Activated CD8-positive, alpha-beta memory T cell treated with anti-CD3 and anti-CD28 coated beads for 1 hour (primary cell): ENCODE measurements around the gene HTR5A.
"Not testable (repeated sequence)": the region's sequence is repeated elsewhere in the genome, so short reads cannot be mapped to it uniquely, and the experiment has no call there.

ENCODE experiments used
- DNase-seq, 2 donors: peaks; one replicate each; pipeline ENCODE4 v3.0.0-alpha.2; 2020; ENCODE audit warnings: low read depth in 1 of 2; ENCODE audit errors: extremely low read depth in 1 of 2

HTR5A gene

GRCh38 chr7:155069992-155070751 lies at the start of gene HTR5A:
HTR5A (plus strand) TSS chr7:155070324; CDS start chr7:155070900, 576 bp downstream.
- peak; percentile 32 to 52 for DNase-seq

GRCh38 chr7:155020996-155021395 lies 49.1 kb upstream of the HTR5A start:
- no peak for DNase-seq

- no peak for DNase-seq
These were observed 48.4 kb upstream of the HTR5A start for GRCh38 chr7:155021699-155022145.

DNA sequence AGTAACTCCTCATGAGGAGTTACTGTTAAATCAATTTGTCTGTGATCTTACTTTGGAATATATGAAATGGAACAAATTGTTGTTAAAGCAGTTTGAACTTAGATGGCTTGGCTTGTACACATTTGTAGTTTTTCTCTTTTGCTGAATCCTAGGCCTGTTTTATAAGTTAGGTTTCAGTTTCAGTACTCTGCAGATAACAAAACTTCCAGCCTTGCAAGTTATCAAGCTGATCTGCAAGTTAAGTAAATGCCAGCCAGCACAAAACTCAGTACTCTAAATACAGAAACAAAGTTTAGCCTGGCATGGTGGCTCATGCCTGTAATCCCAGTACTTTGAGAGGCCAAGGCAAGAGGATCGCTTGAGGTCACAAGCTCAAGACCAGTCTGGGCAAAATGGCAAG lies 42.2 kb upstream of the HTR5A start:
- DNase-seq = no peak

GRCh38 chr7:155032978-155033377 lies 37.1 kb upstream of the HTR5A start:
- DNase-seq = no peak

DNA sequence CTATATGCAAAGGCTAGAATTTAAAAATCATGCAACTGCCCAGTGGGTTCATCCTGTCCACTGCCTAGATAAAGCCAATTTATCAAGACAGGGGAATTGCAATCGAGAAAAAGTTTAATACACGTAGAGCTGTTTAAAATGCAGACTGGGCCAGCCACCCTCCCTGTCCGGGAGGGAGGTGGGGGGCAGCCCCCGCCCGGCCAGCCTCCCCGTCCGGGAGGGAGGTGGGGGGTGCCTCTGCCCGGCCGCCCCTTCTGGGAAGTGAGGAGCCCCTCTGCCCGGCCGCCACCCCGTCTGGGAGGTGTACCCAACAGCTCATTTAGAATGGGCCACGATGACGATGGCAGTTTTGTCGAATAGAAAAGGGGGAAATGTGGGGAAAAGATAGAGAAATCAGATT lies 35.6 kb upstream of the HTR5A start:
- not testable (repeated sequence) for DNase-seq

GRCh38 chr7:155038335-155038734 lies 31.8 kb upstream of the HTR5A start:
- DNase-seq = no peak

DNA sequence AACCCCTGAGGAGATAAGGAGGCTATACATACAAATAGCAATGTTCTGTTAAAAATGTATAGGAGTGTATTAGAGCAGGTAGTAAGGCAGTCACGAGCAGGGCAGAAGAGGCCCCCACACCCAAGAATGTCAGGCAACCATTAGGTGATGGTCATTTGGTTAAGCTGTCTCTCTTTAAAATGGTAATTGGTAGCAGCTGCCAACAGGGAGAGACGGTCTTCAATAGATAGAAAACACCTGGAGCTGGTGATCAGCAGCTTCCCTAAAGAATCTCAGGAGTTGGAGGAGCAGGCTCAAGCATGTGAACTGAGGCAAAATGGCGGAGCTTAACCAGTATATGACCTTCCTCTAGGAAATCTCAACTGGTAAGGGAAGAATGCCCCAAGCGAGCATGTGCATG lies 26.4 kb upstream of the HTR5A start:
- DNase-seq = no peak

DNA sequence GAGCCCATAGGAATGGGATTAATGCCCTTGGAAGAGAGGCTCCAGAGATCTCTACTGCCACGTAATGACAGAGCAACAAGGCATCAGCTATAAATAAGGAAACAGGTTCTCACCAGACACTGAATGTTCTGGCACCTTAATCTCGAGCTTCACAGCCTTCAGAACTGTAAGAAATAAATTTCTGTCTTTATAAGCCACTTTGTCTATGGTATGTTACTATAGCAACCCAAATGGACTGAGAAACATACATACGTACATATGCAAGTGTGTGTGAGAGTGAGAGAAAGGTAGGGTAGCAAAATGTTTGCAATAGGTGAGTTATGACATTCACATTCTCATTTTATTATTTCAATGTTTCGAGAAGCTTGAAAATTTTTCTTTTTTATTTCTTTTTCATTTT lies 22.1 kb upstream of the HTR5A start:
- DNase-seq = no peak

DNA sequence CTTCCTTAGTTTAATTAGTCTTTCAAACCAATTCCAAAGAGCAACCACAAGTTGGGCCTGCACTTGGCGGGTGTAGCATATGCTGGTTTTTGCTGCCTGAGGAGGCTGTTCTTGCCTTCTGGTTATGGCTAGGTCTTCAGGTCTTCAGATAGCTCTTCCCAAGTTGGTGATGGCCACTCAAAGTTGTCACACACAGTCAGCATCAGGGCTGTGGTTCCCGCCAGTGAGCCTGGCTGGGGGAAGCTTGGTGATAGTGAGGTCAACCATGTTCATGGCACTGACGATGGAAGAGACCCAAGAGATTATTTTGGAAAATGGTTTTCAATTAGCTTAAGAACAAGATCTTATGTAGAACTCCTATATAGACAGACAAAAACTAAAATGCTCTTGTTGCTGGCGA lies 18.8 kb upstream of the HTR5A start:
- DNase-seq = no peak

- no peak for DNase-seq
These were observed 17.1 kb upstream of the HTR5A start for GRCh38 chr7:155053002-155053401.

GRCh38 chr7:155054761-155055160 lies 15.4 kb upstream of the HTR5A start:
- no peak for DNase-seq

- no peak for DNase-seq
These were observed 13.0 kb upstream of the HTR5A start for GRCh38 chr7:155057076-155057475.

GRCh38 chr7:155058896-155059295 lies 11.2 kb upstream of the HTR5A start:
- DNase-seq = no peak

DNA sequence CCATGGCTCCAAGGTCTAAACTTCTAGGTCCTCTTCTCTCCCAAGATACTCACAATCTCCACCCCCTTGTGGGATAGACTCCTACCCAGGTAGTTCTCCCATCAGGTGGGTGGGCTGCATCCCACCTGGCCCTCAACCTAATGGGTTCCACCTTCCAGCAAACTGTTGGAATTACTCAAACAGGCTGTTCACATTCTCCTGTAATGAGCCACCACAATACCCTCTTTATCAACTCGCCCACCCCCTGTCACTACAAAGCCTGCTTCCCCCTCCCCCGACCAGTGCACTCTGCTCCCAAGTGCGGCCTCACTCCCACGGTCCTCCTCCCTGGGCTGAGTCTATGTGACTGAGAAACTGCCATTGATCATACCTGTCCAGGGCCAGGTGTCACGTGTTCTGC lies 10.4 kb upstream of the HTR5A start:
- DNase-seq = no peak

DNA sequence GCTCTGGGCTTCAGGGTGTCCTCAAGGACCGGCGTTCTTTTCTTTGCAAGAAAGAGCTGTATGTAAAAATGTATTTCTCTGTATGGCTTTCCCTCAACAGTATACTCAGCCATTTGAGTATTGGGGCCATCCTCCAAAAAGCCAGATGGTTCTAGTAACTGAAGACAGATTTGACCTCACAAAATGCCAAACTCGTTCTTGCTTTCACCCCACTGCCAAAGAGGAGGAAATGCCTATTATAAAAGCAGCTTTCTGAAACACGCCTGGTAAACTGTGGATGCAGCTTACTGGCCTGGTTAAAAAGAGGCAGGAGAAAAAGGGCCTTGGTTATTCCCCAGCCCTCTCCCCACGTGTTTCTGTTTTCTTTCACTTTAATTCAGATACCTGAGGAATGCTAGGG lies 7.7 kb upstream of the HTR5A start:
- no peak for DNase-seq

GRCh38 chr7:155064186-155064585 lies 5.9 kb upstream of the HTR5A start:
- DNase-seq = no peak

DNA sequence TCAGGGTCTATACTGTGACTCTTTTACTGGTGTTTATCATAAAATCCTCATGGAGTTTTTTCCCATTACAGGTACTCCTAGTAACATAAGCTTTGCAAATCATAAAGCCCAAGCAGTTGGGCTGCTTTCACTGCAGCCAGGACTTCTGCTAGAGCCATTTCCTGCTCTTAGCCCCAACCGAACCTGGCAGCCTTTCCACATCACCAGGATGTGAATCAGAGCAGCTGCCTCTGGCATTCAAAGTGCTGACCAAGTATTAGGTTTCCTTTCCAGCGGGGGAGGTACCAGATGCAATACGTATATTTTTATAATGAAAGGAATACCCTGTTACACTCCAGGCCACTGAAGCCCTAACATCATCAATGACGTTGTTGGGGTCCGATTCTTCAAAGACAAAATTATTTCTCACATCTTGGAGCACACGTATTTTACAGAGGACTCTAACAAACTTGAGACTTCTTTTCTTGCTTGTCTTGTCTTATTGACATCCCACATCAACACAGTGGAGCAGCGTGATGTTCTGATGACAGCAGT lies 3.6 kb upstream of the HTR5A start:
- DNase-seq = no peak

- DNase-seq = no peak
These were observed 1.1 kb downstream of the HTR5A start for GRCh38 chr7:155071121-155071651.

DNA sequence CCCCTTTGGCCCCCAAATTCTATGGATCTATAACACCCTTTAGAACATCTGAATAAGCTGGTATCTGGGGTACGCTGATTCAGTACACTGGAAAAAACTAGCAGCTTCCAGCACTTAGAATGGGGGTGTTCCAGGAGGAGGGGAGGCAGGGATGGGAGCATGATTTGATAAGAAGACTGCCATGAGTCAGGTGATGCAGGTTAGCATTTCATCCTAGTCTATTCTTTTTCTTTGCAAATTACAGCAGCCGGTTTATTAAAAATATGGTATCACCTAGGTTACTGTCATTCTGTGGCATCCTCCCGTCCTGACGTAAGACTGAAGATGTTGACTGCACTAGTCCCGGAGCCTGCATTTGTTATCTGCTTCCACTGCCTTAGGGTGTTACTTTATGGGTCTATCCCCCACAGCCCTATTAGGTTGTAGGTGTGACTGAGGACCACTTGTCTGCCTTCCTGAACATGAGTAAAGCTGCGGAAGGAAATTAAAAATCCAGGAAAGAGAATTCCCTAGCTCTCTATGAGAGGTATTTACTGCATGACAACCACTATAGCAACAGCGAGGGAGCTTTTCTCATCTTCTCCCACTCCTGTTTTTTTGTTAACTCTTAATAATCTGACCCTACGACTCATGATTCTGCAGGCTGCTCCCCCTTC lies 1.9 kb downstream of the HTR5A start:
- DNase-seq = no peak

GRCh38 chr7:155073922-155074321 lies 3.8 kb downstream of the HTR5A start:
- no peak for DNase-seq

DNA sequence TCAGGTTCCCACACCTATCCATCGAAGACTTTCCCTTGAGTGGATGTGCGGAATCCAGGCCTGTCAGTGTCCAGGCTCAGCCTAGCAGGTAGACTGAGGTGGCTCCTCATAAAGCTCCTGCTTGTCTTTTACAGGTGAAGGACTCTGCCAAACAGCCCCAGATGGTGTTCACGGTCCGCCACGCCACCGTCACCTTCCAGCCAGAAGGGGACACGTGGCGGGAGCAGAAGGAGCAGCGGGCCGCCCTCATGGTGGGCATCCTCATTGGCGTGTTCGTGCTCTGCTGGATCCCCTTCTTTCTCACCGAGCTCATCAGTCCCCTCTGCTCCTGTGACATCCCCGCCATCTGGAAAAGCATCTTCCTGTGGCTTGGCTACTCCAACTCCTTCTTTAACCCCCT lies 13.9 kb downstream of the HTR5A start:
- DNase-seq = no peak
